ENCODE results near the gene RASAL1.

DNA sequence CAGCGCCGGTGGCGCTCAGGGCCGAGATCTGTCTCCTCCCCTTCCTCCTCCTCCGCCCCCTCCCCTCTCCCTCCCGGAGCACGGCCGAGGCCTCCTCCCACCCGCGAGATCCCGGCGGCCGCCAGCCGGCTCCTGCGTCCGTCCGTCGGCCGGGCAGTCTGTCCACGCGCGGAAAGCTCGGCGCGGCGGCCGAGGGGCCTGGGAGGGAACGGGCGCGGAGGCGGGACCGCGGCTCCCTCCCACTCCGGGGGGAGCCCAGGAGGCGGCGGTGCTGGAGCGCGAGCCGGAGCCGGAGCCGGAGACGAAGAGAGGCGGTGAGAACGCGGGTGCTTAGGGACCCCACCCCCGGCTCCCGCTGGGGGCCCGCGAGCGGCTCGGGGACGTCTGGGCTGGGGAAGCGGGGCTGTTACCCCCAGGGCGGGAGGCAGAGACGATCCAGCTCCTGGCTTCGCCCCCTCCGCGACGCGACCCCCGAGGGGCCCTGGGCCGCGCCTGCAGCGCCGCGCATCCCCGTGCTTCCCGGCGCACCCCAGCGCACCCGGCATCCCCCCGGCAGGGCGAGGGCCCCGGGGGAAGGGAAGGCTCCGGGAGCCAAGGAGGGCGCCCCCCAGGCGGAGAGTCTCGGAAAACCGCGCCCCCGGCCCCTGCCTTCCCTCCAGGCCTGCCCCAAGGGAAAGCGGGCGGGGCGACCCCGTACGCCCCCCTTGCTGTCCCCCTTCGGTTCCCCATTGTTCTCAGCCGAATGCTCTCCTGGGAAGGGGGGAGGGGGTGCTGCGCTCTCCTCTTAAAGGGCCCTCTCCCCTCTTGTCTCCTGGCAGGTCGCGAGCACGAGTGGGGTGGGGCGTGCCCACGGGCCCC lies 78.7 kb downstream of the RASAL1 start, which contains the start of gene DTX1:
- TF ChIP-seq, protein P1, sequence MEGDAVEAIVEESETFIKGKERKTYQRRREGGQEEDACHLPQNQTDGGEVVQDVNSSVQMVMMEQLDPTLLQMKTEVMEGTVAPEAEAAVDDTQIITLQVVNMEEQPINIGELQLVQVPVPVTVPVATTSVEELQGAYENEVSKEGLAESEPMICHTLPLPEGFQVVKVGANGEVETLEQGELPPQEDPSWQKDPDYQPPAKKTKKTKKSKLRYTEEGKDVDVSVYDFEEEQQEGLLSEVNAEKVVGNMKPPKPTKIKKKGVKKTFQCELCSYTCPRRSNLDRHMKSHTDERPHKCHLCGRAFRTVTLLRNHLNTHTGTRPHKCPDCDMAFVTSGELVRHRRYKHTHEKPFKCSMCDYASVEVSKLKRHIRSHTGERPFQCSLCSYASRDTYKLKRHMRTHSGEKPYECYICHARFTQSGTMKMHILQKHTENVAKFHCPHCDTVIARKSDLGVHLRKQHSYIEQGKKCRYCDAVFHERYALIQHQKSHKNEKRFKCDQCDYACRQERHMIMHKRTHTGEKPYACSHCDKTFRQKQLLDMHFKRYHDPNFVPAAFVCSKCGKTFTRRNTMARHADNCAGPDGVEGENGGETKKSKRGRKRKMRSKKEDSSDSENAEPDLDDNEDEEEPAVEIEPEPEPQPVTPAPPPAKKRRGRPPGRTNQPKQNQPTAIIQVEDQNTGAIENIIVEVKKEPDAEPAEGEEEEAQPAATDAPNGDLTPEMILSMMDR (IDR thresholded peaks at IDR 0.05): no peak
- TF ChIP-seq POLR2A (IDR thresholded peaks at IDR 0.05): no peak
